Effector CD4-positive, alpha-beta T cell (primary cell): Measurements from ENCODE around the gene ZBTB3.
"Not testable (repeated sequence)": the region's sequence is repeated elsewhere in the genome, so short reads cannot be mapped to it uniquely, and the experiment has no call there.

Experiments
- DNase-seq: peaks from one replicate; pipeline ENCODE4 v3.0.0-alpha.2; 2020

Gene ZBTB3

GRCh38 chr11:62755086-62755615 lies 1.2 kb upstream of the ZBTB3 start:
- no peak for DNase-seq

- DNase-seq: no peak
Observed at GRCh38 chr11:62752994-62753735, 795 bp downstream of the ZBTB3 start.

- no peak for DNase-seq
Observed at GRCh38 chr11:62752177-62752785, 1.7 kb downstream of the ZBTB3 start.

GRCh38 chr11:62749931-62750330 lies 4.0 kb downstream of the ZBTB3 start:
- not testable (repeated sequence) for DNase-seq

GRCh38 chr11:62747475-62748160 lies 6.3 kb downstream of the ZBTB3 start:
- DNase-seq: no peak

- DNase-seq: no peak
Observed at GRCh38 chr11:62737196-62737595, 16.8 kb downstream of the ZBTB3 start.

- DNase-seq: no peak
Observed at GRCh38 chr11:62732830-62733229, 21.1 kb downstream of the ZBTB3 start.

GRCh38 chr11:62730076-62730475 lies 23.9 kb downstream of the ZBTB3 start:
- DNase-seq: not testable (repeated sequence)

GRCh38 chr11:62728171-62728988 lies 25.6 kb downstream of the ZBTB3 start, which contains the start of gene TTC9C:
TTC9C (plus strand) TSS chr11:62728486; CDS start chr11:62728849, 363 bp downstream.
- DNase-seq: peak; percentile 80

- DNase-seq: peak; percentile 83
Observed at GRCh38 chr11:62727872-62728170, 26.1 kb downstream of the ZBTB3 start.

- peak; percentile 97 for DNase-seq
Observed at GRCh38 chr11:62727165-62727871, 26.6 kb downstream of the ZBTB3 start, which contains the start of gene HNRNPUL2. HNRNPUL2 (minus strand) TSS chr11:62727457; CDS start chr11:62727156, 301 bp downstream.

- DNase-seq: no peak
Observed at GRCh38 chr11:62726915-62727164, 27.1 kb downstream of the ZBTB3 start.

GRCh38 chr11:62726156-62726914 lies 27.6 kb downstream of the ZBTB3 start:
- DNase-seq: peak; percentile 8

- no peak for DNase-seq
Observed at GRCh38 chr11:62725646-62726045, 28.3 kb downstream of the ZBTB3 start.

- DNase-seq: no peak
Observed at GRCh38 chr11:62724171-62724570, 29.8 kb downstream of the ZBTB3 start.

- DNase-seq: no peak
Observed at GRCh38 chr11:62721994-62722393, 32.0 kb downstream of the ZBTB3 start.

GRCh38 chr11:62719302-62719978 lies 34.5 kb downstream of the ZBTB3 start:
- DNase-seq: no peak

- no peak for DNase-seq
Observed at GRCh38 chr11:62716816-62717215, 37.1 kb downstream of the ZBTB3 start.

GRCh38 chr11:62716206-62716605 lies 37.8 kb downstream of the ZBTB3 start:
- no peak for DNase-seq

- no peak for DNase-seq
Observed at GRCh38 chr11:62715150-62716130, 38.5 kb downstream of the ZBTB3 start.
